Measurements from ENCODE around the gene SYPL1. TPM values are rescaled to one million over a fixed set of nuclear protein-coding genes. Genes with fewer than 3 reads are reported as not detected.

Gene SYPL1
- total and polyA plus RNA-seq, 12 donors = 25.0 to 107 (median 80.7) TPM

GRCh38 chr7:106121189-106121810 lies 9.2 kb upstream of the SYPL1 start:
- H3K4me1 ChIP-seq (replicated peaks in 1 of 2) = peaks cover 0 to 1% of the 10 kb centered on the region in 2 donors
- H3K4me3 ChIP-seq = no peak overlapping the region
- TF ChIP-seq POLR2A (IDR thresholded peaks at IDR 0.05) (no peak), CTCF (IDR thresholded peaks at IDR 0.05) (no peak)
- no peaks in the 10 kb centered on the region for H3K36me3 ChIP-seq (replicated peaks in 1 of 2)
- no peak overlapping the region for H3K27ac ChIP-seq
- H3K9me3 ChIP-seq (replicated peaks in 1 of 3) = no peaks in the 10 kb centered on the region
- no peaks in the 10 kb centered on the region for H3K27me3 ChIP-seq
- no peak for DNase-seq
- intact Hi-C loops (cut with DNase I) = no loop called here
- WGBS, 4 donors = 51 to 66% (median 56%) methylated on average over 3 of the region's 3 CpGs

- 79 to 87% (median 86%) methylated on average over 2 of the region's 2 CpGs for WGBS, 4 donors
- TF ChIP-seq POLR2A (IDR thresholded peaks at IDR 0.05) (no peak), CTCF (IDR thresholded peaks at IDR 0.05) (no peak)
- H3K4me1 ChIP-seq (replicated peaks in 1 of 2) = no peaks in the 10 kb centered on the region
Measured at GRCh38 chr7:106120500-106120899, 8.4 kb upstream of the SYPL1 start.

GRCh38 chr7:106119719-106120118 lies 7.6 kb upstream of the SYPL1 start:
- intact Hi-C loops (cut with DNase I) = no loop called here
- WGBS, 4 donors = 83 to 93% (median 91%) methylated on average over 3 of the region's 3 CpGs
- no peaks in the 10 kb centered on the region for H3K4me1 ChIP-seq (replicated peaks in 1 of 2)

More at GRCh38 chr7:106120500-106120899, 8.4 kb upstream of the SYPL1 start:
- no peak for DNase-seq
- H3K27ac ChIP-seq = no peak overlapping the region
- intact Hi-C loops (cut with DNase I) = no loop called here
- H3K4me3 ChIP-seq = no peak overlapping the region
- no peaks in the 10 kb centered on the region for H3K9me3 ChIP-seq (replicated peaks in 1 of 3)
- H3K27me3 ChIP-seq = no peaks in the 10 kb centered on the region
- no peaks in the 10 kb centered on the region for H3K36me3 ChIP-seq (replicated peaks in 1 of 2)

More at GRCh38 chr7:106119719-106120118, 7.6 kb upstream of the SYPL1 start:
- Histone ChIP-seq H3K27ac (no peak overlapping the region), H3K9me3 (replicated peaks in 1 of 3) (no peaks in the 10 kb centered on the region), H3K27me3 (no peaks in the 10 kb centered on the region), H3K4me3 (no peak overlapping the region), H3K36me3 (replicated peaks in 1 of 2) (no peaks in the 10 kb centered on the region)
- TF ChIP-seq CTCF (IDR thresholded peaks at IDR 0.05) (no peak), POLR2A (IDR thresholded peaks at IDR 0.05) (no peak)
- DNase-seq = no peak
